SK-N-SH treated with all-trans-retinoic acid at 6 μM for 48 hours (cell line): ENCODE data around the gene PPP1R1B.

Source experiments
- ATAC-seq: fragments of 200-7000 bp; cut with Tn5 transposase; 3 replicates; pipeline ENCODE4 v1.9.1; 2020; ENCODE audit warnings: mild to moderate bottlenecking, moderate library complexity
- ARNTL ChIP-seq: fragments of 450-650 bp; formaldehyde crosslinking; IDR thresholded peaks from 2 replicates; pipeline ENCODE4 v1.5.0; 2020; ENCODE audit warnings: low read depth, mild to moderate bottlenecking, moderate library complexity, borderline replicate concordance
- BACH2 ChIP-seq: fragments of 250-450 bp; sonication (Bioruptor Pico); IDR thresholded peaks from 2 replicates; pipeline ENCODE4 v1.9.0; 2021; ENCODE audit warnings: mild to moderate bottlenecking, borderline replicate concordance
- CSRNP3 ChIP-seq: fragments of 250-450 bp; sonication (Bioruptor Pico); IDR thresholded peaks from 2 replicates; pipeline ENCODE4 v1.5.1; 2021; ENCODE audit warnings: mild to moderate bottlenecking, moderate library complexity
- ISL1 ChIP-seq: fragments of 250-450 bp; sonication (Bioruptor Pico); IDR thresholded peaks from 2 replicates; pipeline ENCODE4 v2.1.2; 2022; ENCODE audit warnings: mild to moderate bottlenecking, moderate library complexity
- OSR1 ChIP-seq: fragments of 250-450 bp; sonication (Bioruptor Pico); IDR thresholded peaks from 2 replicates; pipeline ENCODE4 v1.8.0; 2022; ENCODE audit warnings: moderate library complexity, mild to moderate bottlenecking, inconsistent platforms
- PATZ1 ChIP-seq: fragments of 250-450 bp; sonication (Bioruptor Pico); IDR thresholded peaks from 2 replicates; pipeline ENCODE4 v1.8.0; 2020; ENCODE audit warnings: mild to moderate bottlenecking, moderate library complexity, borderline replicate concordance
- POU6F1 ChIP-seq: fragments of 250-450 bp; sonication (Bioruptor Pico); IDR thresholded peaks from 2 replicates; pipeline ENCODE4 v1.8.0; 2021; ENCODE audit warnings: low read depth, mild to moderate bottlenecking, moderate library complexity, borderline replicate concordance
- PPARA ChIP-seq: fragments of 250-450 bp; sonication (Bioruptor Pico); IDR thresholded peaks from 2 replicates; pipeline ENCODE4 v1.5.0; 2020; ENCODE audit warnings: mild to moderate bottlenecking, borderline replicate concordance
- RARB ChIP-seq: fragments of 250-450 bp; sonication (Bioruptor Pico); IDR thresholded peaks from 2 replicates; pipeline ENCODE4 v1.8.0; 2021; ENCODE audit warnings: mild to moderate bottlenecking, moderate library complexity
- SNAI2 ChIP-seq: fragments of 250-450 bp; sonication (Bioruptor Pico); IDR thresholded peaks from 2 replicates; pipeline ENCODE4 v1.5.0; 2020; ENCODE audit warnings: mild to moderate bottlenecking, moderate library complexity
- TCF4 ChIP-seq: fragments of 250-450 bp; sonication (Bioruptor Pico); IDR thresholded peaks from 2 replicates; pipeline ENCODE4 v1.8.0; 2021; ENCODE audit warnings: mild to moderate bottlenecking, moderate library complexity, borderline replicate concordance
- TSHZ2 ChIP-seq: fragments of 250-450 bp; sonication (Bioruptor Pico); IDR thresholded peaks from 2 replicates; pipeline ENCODE4 v1.5.0; 2020; ENCODE audit warnings: mild to moderate bottlenecking, moderate library complexity
- ZFP3 ChIP-seq: fragments of 250-450 bp; sonication (Bioruptor Pico); IDR thresholded peaks from 2 replicates; pipeline ENCODE4 v1.5.0; 2020; ENCODE audit warnings: mild to moderate bottlenecking, moderate library complexity
- ZFP30 ChIP-seq: fragments of 450-650 bp; formaldehyde crosslinking; IDR thresholded peaks from 2 replicates; pipeline ENCODE4 v1.5.0; 2022; ENCODE audit warnings: mild to moderate bottlenecking, moderate library complexity
- ZNF565 ChIP-seq: fragments of 450-650 bp; formaldehyde crosslinking; conservative IDR thresholded peaks from 2 replicates; pipeline ENCODE4 v1.5.0; 2020; ENCODE audit warnings: low read depth, mild to moderate bottlenecking, moderate library complexity
- ZNF70 ChIP-seq: fragments of 450-650 bp; formaldehyde crosslinking; IDR thresholded peaks from 2 replicates; pipeline ENCODE4 v1.5.0; 2020; ENCODE audit warnings: mild to moderate bottlenecking, moderate library complexity
- ZNF8 ChIP-seq: fragments of 450-650 bp; formaldehyde crosslinking; IDR thresholded peaks from 2 replicates; pipeline ENCODE4 v1.5.0; 2020; ENCODE audit warnings: mild to moderate bottlenecking, moderate library complexity

The PPP1R1B gene

GRCh38 chr17:39677542-39678339 is 51.0 kb downstream of the PPP1R1B start:
- TF ChIP-seq TCF4 (CRISPR knock-in tag) (no peak), ZNF8 (CRISPR knock-in tag) (no peak), RARB (CRISPR knock-in tag) (no peak), PPARA (CRISPR knock-in tag) (no peak), OSR1 (no peak), ZFP30 (CRISPR knock-in tag) (no peak), POU6F1 (CRISPR knock-in tag) (no peak), CSRNP3 (CRISPR knock-in tag) (no peak), ZNF70 (CRISPR knock-in tag) (no peak), ZNF565 (CRISPR knock-in tag) (no peak), BACH2 (no peak), TSHZ2 (CRISPR knock-in tag) (no peak)
- no peak for ATAC-seq

GRCh38 chr17:39678340-39679116 is 51.8 kb downstream of the PPP1R1B start:
- ATAC-seq = no peak
- no peak for TF ChIP-seq ZFP3 (CRISPR knock-in tag)
- TF ChIP-seq OSR1 = no peak
- no peak for TF ChIP-seq RARB (CRISPR knock-in tag)
- no peak for TF ChIP-seq ISL1 (CRISPR knock-in tag)
- no peak for TF ChIP-seq SNAI2 (CRISPR knock-in tag)
- TF ChIP-seq ZFP30 (CRISPR knock-in tag) = no peak
- TF ChIP-seq POU6F1 (CRISPR knock-in tag) = no peak
- TF ChIP-seq ARNTL = no peak
- no peak for TF ChIP-seq ZNF70 (CRISPR knock-in tag)

- TF ChIP-seq ZNF565 (CRISPR knock-in tag) = no peak
- no peak for TF ChIP-seq PATZ1 (CRISPR knock-in tag)
- TF ChIP-seq ZNF70 (CRISPR knock-in tag) = no peak
- TF ChIP-seq ISL1 (CRISPR knock-in tag) = no peak
- no peak for ATAC-seq
Measured at GRCh38 chr17:39679521-39680192, 52.9 kb downstream of the PPP1R1B start.
